Stimulated activated CD4-positive, alpha-beta T cell treated with anti-CD3 and anti-CD28 coated beads, Interleukin-1b, Interleukin-23, amount 100 ng/mL, for 48 hours (primary cell): ENCODE data around the gene REC8.

ENCODE experiments used
- DNase-seq: peaks from one replicate; pipeline ENCODE4 v3.0.0-alpha.2; 2020

REC8 gene

GRCh38 chr14:24139272-24139934, 32.5 kb upstream of the REC8 start:
- peak; percentile 42 for DNase-seq

- DNase-seq, result peak; percentile 100
Observed at GRCh38 chr14:24141097-24141880, 30.6 kb upstream of the REC8 start, which contains the start of gene EMC9. Gene EMC9, minus strand, starts transcription at chr14:24141591. Its CDS starts 287 bp downstream, at chr14:24141304.

- DNase-seq, result no peak
Observed at GRCh38 chr14:24143511-24143910, 28.4 kb upstream of the REC8 start.

- no peak for DNase-seq
Observed at GRCh38 chr14:24144451-24144850, 27.4 kb upstream of the REC8 start.

GRCh38 chr14:24145219-24145618, 26.7 kb upstream of the REC8 start:
- DNase-seq, result no peak

- no peak for DNase-seq
Observed at GRCh38 chr14:24145690-24146452, 26.0 kb upstream of the REC8 start.

- DNase-seq, result peak; percentile 94
Observed at GRCh38 chr14:24146453-24146977, 25.4 kb upstream of the REC8 start, which contains the start of gene PSME2. Gene PSME2, minus strand, starts transcription at chr14:24146610. Its CDS starts 29 bp downstream, at chr14:24146581.

GRCh38 chr14:24146978-24147760, 24.7 kb upstream of the REC8 start, which contains the start of gene RNF31:
Gene RNF31, plus strand, starts transcription at chr14:24147498. Its CDS starts 201 bp downstream, at chr14:24147699.
- peak; percentile 98 for DNase-seq

GRCh38 chr14:24147761-24148428, 24.0 kb upstream of the REC8 start:
- no peak for DNase-seq

- DNase-seq, result no peak
Observed at GRCh38 chr14:24149302-24149969, 22.4 kb upstream of the REC8 start.

- no peak for DNase-seq
Observed at GRCh38 chr14:24150061-24150460, 21.8 kb upstream of the REC8 start.

- no peak for DNase-seq
Observed at GRCh38 chr14:24150567-24150966, 21.3 kb upstream of the REC8 start.

GRCh38 chr14:24150993-24151392, 20.9 kb upstream of the REC8 start:
- no peak for DNase-seq

GRCh38 chr14:24151404-24152080, 20.3 kb upstream of the REC8 start:
- no peak for DNase-seq

GRCh38 chr14:24155100-24155499, 16.8 kb upstream of the REC8 start:
- DNase-seq, result no peak

GRCh38 chr14:24156840-24157239, 15.0 kb upstream of the REC8 start:
- no peak for DNase-seq

GRCh38 chr14:24157331-24157730, 14.5 kb upstream of the REC8 start:
- DNase-seq, result no peak

GRCh38 chr14:24159777-24160498, 11.9 kb upstream of the REC8 start:
- no peak for DNase-seq

- DNase-seq, result no peak
Observed at GRCh38 chr14:24160499-24160849, 11.4 kb upstream of the REC8 start.
